ENCODE data around the gene ZNF90.

The ZNF90 gene

DNA sequence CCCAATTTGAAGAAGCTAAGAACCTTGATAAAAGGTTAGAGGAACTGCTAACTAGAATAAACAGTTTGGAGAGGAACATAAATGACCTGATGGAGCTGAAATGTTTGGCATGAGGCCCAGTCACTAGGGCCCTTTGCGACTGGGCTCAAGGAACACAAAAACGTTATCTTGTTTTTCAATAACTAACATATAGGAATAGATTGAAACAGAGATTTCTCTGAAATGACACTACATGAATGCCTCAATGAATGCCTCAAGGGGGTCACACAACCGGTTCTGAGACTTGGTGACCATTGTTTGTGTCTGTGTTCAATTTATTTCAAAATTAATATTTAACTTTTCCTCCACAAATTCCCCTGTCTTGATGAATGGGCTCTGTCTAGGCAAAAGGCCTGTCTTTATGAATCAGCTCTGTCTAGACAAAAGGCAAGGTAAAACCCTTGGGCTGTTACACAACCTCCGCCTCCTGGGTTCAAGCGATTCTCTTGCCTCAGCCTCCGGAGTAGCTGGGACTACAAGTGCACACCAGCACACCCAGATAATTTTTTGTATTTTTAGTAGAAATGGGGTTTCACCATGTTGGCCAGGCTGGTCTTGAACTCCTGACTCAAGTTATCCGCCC, 88.3 kb downstream of the ZNF90 start:
- DNase-seq (ENCODE audit: extremely low spot score), result no peak
- ChIA-PET CTCF (no interaction called here), POLR2A (no interaction called here)
- TF ChIP-seq FOXK2 (IDR thresholded peaks at IDR 0.05) (no peak), FOXA1 (IDR thresholded peaks at IDR 0.05) (no peak), CTBP1 (IDR thresholded peaks at IDR 0.05; ENCODE audit: borderline replicate concordance) (no peak), ELF4 (IDR thresholded peaks at IDR 0.05) (no peak), SUZ12 (IDR thresholded peaks at IDR 0.05) (no peak), PKNOX1 (IDR thresholded peaks at IDR 0.05) (no peak)

- TF ChIP-seq ARNT (IDR thresholded peaks at IDR 0.05) (no peak), BHLHE40 (IDR thresholded peaks at IDR 0.05; ENCODE audit: borderline replicate concordance) (no peak), FOXM1 (IDR thresholded peaks at IDR 0.05; ENCODE audit: borderline replicate concordance) (no peak), HDGF (IDR thresholded peaks at IDR 0.05; ENCODE audit: borderline replicate concordance) (no peak), SUZ12 (IDR thresholded peaks at IDR 0.05) (no peak), FOXK2 (IDR thresholded peaks at IDR 0.05) (no peak), TARDBP (IDR thresholded peaks at IDR 0.05) (no peak), L3MBTL2 (conservative IDR thresholded peaks at IDR 0.05) (no peak)
- ChIA-PET POLR2A (no interaction called here), CTCF (no interaction called here)
- DNase-seq (ENCODE audit: extremely low spot score), result no peak
Observed at GRCh38 chr19:20167020-20167644, 89.3 kb downstream of the ZNF90 start, which contains the start of gene ZNF486. ZNF486 (plus strand) TSS chr19:20167214; CDS start chr19:20167331, 117 bp downstream.

GRCh38 chr19:20167651-20168122, 89.9 kb downstream of the ZNF90 start:
- CTCF ChIA-PET, result no interaction called here
- no peak for DNase-seq (ENCODE audit: extremely low spot score)
- POLR2A ChIA-PET, result no interaction called here
- TF ChIP-seq HDGF (IDR thresholded peaks at IDR 0.05; ENCODE audit: borderline replicate concordance) (no peak), TARDBP (IDR thresholded peaks at IDR 0.05) (no peak), FOXM1 (IDR thresholded peaks at IDR 0.05; ENCODE audit: borderline replicate concordance) (no peak), LEF1 (IDR thresholded peaks at IDR 0.05; ENCODE audit: borderline replicate concordance) (no peak), PKNOX1 (IDR thresholded peaks at IDR 0.05) (no peak), BHLHE40 (IDR thresholded peaks at IDR 0.05; ENCODE audit: borderline replicate concordance) (no peak), FOXA1 (IDR thresholded peaks at IDR 0.05) (no peak), FOXK2 (IDR thresholded peaks at IDR 0.05) (no peak), SUZ12 (IDR thresholded peaks at IDR 0.05) (no peak), L3MBTL2 (conservative IDR thresholded peaks at IDR 0.05) (no peak), CTBP1 (IDR thresholded peaks at IDR 0.05; ENCODE audit: borderline replicate concordance) (no peak), ZNF384 (IDR thresholded peaks at IDR 0.05) (no peak), SP1 (IDR thresholded peaks at IDR 0.05) (no peak)

Data from HEK293T (cell line).